ENCODE measurements around the gene PSMD1.

Gene PSMD1

DNA sequence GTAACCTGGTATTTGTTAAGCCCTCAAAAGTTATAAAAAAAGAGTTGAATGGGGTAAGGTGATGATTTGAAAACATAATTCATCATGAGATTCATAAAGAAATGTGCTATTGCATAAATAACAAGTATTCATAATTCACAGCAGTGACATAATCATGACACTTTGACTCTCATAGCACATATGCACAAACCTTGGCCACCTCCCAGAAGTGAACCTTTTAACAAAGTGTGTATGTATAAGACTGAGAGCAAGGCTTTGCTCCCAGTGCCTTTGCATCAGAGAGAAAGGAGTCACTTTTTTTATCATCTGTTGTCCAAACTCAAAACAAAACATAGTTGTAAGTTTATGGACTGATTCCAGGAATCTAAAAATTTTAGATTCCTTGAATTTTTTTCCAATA, 83.1 kb downstream of the PSMD1 start:
- in situ Hi-C loops (cut with HindIII; ENCODE audit: low sequenced_read_pairs) = loop anchor here (10.0 kb wide), 1 partner anchor 55 kb away; no protein-coding TSS in a partner anchor

DNA sequence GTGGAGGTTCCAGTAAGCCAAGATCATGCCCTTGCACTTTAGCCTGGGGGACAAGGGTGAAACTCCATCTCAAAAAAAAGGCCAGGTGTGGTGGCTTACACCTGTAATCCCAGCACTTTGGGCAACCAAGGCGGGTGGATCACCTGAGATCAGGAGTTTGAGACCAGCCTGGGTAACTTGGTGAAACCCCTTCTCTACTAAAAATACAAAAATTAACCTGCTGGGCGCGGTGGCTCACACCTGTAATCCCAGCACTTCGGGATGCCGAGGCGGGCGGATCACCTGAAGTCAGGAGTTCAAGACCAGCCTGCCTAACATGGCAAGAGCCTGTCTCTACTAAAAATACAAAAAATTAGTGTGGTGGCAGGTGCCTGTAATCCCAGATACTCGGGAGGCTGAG, 84.1 kb downstream of the PSMD1 start:
- in situ Hi-C loops (cut with HindIII; ENCODE audit: low sequenced_read_pairs) = loop anchor here (10.0 kb wide), 1 partner anchor 56 kb away; no protein-coding TSS in a partner anchor

DNA sequence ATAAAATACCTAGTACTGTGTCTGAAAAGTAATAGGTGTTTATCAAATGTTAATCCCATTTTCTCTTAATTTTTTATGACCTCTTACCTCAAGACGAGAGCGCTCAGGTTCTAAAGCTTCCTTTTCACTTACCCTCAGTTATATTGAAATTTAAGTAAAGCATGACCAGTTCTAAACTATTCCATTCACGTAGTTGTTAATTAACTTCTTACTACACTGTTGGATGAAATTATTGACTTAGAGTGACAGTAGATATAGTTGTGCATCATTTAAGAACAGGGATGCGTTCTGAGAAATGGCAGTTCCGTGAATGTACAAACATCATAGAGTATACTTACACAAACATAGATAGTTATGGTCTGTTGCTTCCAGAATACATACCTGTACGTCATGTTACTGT, 88.2 kb downstream of the PSMD1 start:
- in situ Hi-C loops (cut with HindIII; ENCODE audit: low sequenced_read_pairs) = loop anchor here (10.0 kb wide), 1 partner anchor 60 kb away; no protein-coding TSS in a partner anchor

GRCh38 chr2:231146665-231147064, 90.0 kb downstream of the PSMD1 start:
- in situ Hi-C loops (cut with HindIII; ENCODE audit: low sequenced_read_pairs) = loop anchor here (10.0 kb wide), 1 partner anchor 62 kb away; no protein-coding TSS in a partner anchor

GRCh38 chr2:231152800-231153557, 96.3 kb downstream of the PSMD1 start:
- in situ Hi-C loops (cut with HindIII; ENCODE audit: low sequenced_read_pairs) = no loop called here

- in situ Hi-C loops (cut with HindIII; ENCODE audit: low sequenced_read_pairs) = no loop called here
These were observed 102.6 kb downstream of the PSMD1 start for GRCh38 chr2:231159306-231159705.

DNA sequence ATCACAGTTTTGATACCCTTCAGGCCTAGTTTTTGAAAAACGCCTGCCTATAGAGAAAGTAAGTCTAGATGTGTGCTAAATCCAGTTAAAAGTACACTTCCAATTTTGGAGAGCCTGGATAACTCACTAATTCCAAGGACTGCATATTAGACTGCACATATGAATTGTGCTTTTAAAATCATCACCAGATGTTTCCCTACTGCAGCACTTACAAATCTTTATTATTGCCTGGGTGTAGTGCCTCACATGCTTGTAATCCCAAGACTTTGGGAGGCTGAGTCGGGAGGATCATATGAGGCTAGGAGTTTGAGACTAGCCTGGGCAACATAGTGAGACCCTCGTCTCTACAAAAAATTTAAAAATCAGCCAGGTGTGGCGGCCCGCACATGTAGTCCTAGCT, 104.0 kb downstream of the PSMD1 start:
- in situ Hi-C loops (cut with HindIII; ENCODE audit: low sequenced_read_pairs) = no loop called here

GRCh38 chr2:231161252-231161839, 104.7 kb downstream of the PSMD1 start:
- in situ Hi-C loops (cut with HindIII; ENCODE audit: low sequenced_read_pairs) = no loop called here

GRCh38 chr2:231161877-231162329, 105.2 kb downstream of the PSMD1 start:
- in situ Hi-C loops (cut with HindIII; ENCODE audit: low sequenced_read_pairs) = no loop called here

DNA sequence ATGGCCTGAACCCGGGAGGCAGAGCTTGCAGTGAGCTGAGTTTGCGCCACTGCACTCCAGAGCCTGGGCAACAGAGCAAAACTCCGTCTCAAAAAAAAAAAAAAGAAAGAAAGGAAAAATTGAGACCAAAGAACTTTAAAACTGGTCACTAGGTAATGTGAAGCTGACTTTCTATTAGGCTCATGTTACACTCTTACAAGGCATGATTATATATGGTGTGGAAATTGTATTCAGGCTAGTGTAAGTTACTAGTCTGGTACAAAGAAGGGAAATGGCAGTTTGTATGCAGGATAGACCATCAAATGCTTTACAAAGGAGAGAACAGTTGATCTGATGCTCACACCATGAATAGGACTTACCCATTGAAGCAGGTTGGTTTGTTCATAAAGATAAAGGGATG, 106.3 kb downstream of the PSMD1 start:
- in situ Hi-C loops (cut with HindIII; ENCODE audit: low sequenced_read_pairs) = no loop called here

- in situ Hi-C loops (cut with HindIII; ENCODE audit: low sequenced_read_pairs) = no loop called here
These were observed 106.9 kb downstream of the PSMD1 start for GRCh38 chr2:231163414-231164095.

DNA sequence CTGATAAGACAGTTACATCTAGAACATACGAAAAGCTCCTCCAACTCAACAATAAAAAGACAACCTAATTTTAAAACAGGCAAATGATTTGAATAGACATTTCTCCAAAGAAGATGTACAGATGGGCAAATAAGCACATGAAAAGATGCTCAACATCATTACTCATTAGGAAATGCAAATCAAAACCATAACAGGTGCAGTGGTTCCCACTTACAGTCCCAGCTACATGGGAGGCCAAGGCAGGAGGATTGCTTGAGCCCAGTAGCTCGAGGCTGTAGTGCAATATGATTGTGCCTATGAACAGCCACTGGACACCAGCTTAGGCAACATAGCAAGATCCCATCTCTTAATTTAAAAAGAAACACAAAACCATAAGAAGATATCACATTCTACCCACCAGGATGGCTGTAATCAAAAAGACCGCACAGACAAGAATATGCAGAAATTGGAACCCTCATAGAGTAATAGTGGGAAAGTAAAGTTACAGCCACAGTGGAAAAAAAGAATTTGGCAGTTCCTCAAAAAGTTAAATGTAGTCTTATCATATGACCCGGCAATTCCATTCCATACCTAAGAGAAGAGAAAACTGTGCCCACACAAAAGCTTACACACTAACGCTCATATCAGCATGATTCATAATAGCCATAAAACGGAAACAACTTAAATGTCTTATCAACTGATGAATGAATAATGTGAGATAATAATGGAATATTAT, 111.2 kb downstream of the PSMD1 start:
- in situ Hi-C loops (cut with HindIII; ENCODE audit: low sequenced_read_pairs) = no loop called here

GRCh38 chr2:231168460-231169139, 111.9 kb downstream of the PSMD1 start:
- in situ Hi-C loops (cut with HindIII; ENCODE audit: low sequenced_read_pairs) = no loop called here

- in situ Hi-C loops (cut with HindIII; ENCODE audit: low sequenced_read_pairs) = no loop called here
These were observed 112.8 kb downstream of the PSMD1 start for GRCh38 chr2:231169488-231169887.

GRCh38 chr2:231170055-231170454, 113.4 kb downstream of the PSMD1 start:
- in situ Hi-C loops (cut with HindIII; ENCODE audit: low sequenced_read_pairs) = no loop called here

DNA sequence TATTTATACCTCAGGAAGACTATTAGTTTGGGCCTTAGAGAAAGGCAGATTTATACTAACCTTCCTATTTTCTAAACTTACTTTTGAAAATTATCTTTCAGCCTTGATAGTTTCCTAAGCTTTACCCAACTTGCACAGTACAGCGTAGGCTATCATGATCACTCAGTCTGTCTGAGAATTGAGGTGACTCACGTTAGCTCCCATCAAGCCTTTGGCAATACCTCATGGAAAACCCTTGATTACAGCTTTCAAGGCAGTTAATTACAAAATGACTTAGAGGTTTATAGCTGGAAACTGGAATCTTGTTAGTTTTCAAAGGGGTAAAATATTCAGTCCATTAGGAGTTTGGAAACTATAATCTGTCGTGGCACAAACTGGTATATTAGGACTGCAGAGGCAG, 115.4 kb downstream of the PSMD1 start:
- in situ Hi-C loops (cut with HindIII; ENCODE audit: low sequenced_read_pairs) = no loop called here

- in situ Hi-C loops (cut with HindIII; ENCODE audit: low sequenced_read_pairs) = no loop called here
These were observed 117.6 kb downstream of the PSMD1 start for GRCh38 chr2:231174211-231174651.

DNA sequence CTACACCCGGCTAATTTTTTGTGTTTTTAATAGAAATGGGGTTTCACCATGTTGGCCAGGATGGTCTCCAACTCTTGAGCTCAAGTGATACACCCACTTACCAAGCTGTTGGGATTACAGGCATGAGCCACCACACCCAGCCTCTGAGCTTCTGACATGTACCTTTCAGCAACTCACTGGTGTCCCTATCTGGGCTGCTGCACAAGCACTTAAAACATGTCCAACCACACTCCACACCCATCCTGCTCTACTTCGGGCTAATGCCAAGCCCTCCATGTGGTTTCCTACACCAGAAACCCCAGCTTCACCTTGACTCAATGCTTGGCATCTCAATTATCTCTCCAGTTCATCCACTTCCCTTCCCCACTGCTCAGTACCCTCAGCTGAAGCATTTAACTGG, 119.4 kb downstream of the PSMD1 start:
- in situ Hi-C loops (cut with HindIII; ENCODE audit: low sequenced_read_pairs) = no loop called here

GRCh38 chr2:231177156-231178025, 120.7 kb downstream of the PSMD1 start:
- in situ Hi-C loops (cut with HindIII; ENCODE audit: low sequenced_read_pairs) = no loop called here
